ENCODE data around the gene SFXN2.

The SFXN2 gene

GRCh38 chr10:102770792-102771191, 56.4 kb downstream of the SFXN2 start:
- TF ChIP-seq, protein P1, sequence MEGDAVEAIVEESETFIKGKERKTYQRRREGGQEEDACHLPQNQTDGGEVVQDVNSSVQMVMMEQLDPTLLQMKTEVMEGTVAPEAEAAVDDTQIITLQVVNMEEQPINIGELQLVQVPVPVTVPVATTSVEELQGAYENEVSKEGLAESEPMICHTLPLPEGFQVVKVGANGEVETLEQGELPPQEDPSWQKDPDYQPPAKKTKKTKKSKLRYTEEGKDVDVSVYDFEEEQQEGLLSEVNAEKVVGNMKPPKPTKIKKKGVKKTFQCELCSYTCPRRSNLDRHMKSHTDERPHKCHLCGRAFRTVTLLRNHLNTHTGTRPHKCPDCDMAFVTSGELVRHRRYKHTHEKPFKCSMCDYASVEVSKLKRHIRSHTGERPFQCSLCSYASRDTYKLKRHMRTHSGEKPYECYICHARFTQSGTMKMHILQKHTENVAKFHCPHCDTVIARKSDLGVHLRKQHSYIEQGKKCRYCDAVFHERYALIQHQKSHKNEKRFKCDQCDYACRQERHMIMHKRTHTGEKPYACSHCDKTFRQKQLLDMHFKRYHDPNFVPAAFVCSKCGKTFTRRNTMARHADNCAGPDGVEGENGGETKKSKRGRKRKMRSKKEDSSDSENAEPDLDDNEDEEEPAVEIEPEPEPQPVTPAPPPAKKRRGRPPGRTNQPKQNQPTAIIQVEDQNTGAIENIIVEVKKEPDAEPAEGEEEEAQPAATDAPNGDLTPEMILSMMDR (IDR thresholded peaks at IDR 0.05; ENCODE audit: control extremely low read depth, extremely low read depth, low read depth, missing control alignments) = no peak
- DNase-seq (ENCODE audit: extremely low spot score) = no peak
- POLR2A ChIA-PET = no interaction called here
- CTCF ChIA-PET = interaction anchor here (0.8 to 1.3 kb wide), 2 partner anchors 17 to 56 kb away, joined by 3 to 5 read pairs; partner anchors contain the start of genes ARL3 and SFXN2

DNA sequence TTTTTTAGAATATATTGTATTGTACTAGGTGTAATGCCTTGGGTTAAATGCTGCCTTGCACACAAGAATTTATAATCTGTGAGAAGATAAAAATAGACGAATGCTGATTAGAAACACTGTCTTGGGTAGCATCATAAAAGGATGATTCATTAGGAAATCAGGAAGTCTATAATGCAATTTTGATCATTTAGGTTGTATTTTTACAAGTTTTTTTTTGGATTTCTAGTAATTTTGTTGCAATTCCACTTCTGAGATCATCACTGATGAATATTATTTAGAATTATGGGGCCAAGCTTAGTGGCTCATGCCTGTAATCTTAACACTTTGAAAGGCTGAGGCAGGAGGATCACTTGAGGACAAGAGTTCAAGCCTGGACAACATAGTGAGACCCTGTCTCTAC, 58.9 kb downstream of the SFXN2 start:
- POLR2A ChIA-PET = no interaction called here
- DNase-seq (ENCODE audit: extremely low spot score) = no peak
- CTCF ChIA-PET = interaction anchor here (1.1 kb wide), 1 partner anchor 34 kb away, joined by 3 read pairs; no protein-coding TSS in a partner anchor
- TF ChIP-seq, protein P1 (IDR thresholded peaks at IDR 0.05; ENCODE audit: control extremely low read depth, extremely low read depth, low read depth, missing control alignments) = no peak

DNA sequence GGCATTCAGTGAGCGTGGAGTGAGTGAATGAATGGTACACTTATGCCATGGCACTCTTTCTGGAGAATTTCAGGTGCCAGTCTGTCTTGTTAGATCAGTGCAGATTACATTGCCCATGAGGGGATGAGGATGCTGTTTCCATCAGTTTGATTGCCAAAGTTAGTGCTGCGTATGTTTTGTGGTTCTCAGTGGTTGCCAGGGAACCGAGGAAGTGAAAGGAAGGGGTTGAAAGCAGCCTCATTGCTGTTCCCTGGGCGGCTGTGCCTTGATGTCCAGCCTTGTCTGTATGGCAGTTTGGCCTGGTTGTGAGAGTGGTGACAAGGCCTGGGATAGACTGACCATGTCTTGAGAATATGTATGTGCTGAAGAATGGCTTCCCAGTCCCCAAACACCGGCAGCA, 59.5 kb downstream of the SFXN2 start:
- DNase-seq (ENCODE audit: extremely low spot score) = peak; percentile 31
- TF ChIP-seq, protein P1 (IDR thresholded peaks at IDR 0.05; ENCODE audit: control extremely low read depth, extremely low read depth, low read depth, missing control alignments) = no peak
- POLR2A ChIA-PET = no interaction called here
- CTCF ChIA-PET = interaction anchor here (1.1 to 2.7 kb wide), 4 partner anchors 13 to 33 kb away, joined by 3 to 7 read pairs (median 4); no protein-coding TSS in a partner anchor

GRCh38 chr10:102775201-102775934, 60.9 kb downstream of the SFXN2 start:
- no peak for DNase-seq (ENCODE audit: extremely low spot score)
- ChIA-PET POLR2A (interaction anchor here (0.7 kb wide), 1 partner anchor 62 kb away, joined by 3 read pairs; no protein-coding TSS in a partner anchor), CTCF (interaction anchor here (0.8 to 2.7 kb wide), 5 partner anchors 11 to 68 kb away, joined by 3 to 7 read pairs (median 4); no protein-coding TSS in a partner anchor)
- TF ChIP-seq, protein P1 (IDR thresholded peaks at IDR 0.05; ENCODE audit: control extremely low read depth, extremely low read depth, low read depth, missing control alignments) = no peak

- ChIA-PET POLR2A (no interaction called here), CTCF (interaction anchor here (1.2 to 2.7 kb wide), 4 partner anchors 11 to 68 kb away, joined by 4 to 7 read pairs (median 6); no protein-coding TSS in a partner anchor)
- DNase-seq (ENCODE audit: extremely low spot score) = no peak
Observed at GRCh38 chr10:102775935-102776669, 61.7 kb downstream of the SFXN2 start.

More at GRCh38 chr10:102775935-102776669, 61.7 kb downstream of the SFXN2 start:
- TF ChIP-seq, protein P1 (IDR thresholded peaks at IDR 0.05; ENCODE audit: control extremely low read depth, extremely low read depth, low read depth, missing control alignments) = no peak
